Glutamatergic neuron (in vitro differentiated cells): ENCODE measurements around the gene KIAA1671. TPM values are rescaled to one million over a fixed set of nuclear protein-coding genes. Genes with fewer than 3 reads are reported as not detected.

Experiments
- DNase-seq: peaks from one replicate; pipeline ENCODE4 v3.0.0; 2022
- H3K27ac Mint-ChIP-seq: one replicate; pipeline ENCODE4 v1.8.0; 2020; ENCODE audit warnings: mild to moderate bottlenecking, mixed read lengths, inconsistent platforms; ENCODE audit not compliant: unreplicated experiment
- H3K27me3 Mint-ChIP-seq: one replicate; pipeline ENCODE4 v1.8.0; 2020; ENCODE audit warnings: mild to moderate bottlenecking, moderate library complexity, mixed read lengths, inconsistent platforms; ENCODE audit not compliant: unreplicated experiment
- H3K36me3 Mint-ChIP-seq: one replicate; pipeline ENCODE4 v1.8.0; 2020; ENCODE audit warnings: mild to moderate bottlenecking, mixed read lengths, inconsistent platforms; ENCODE audit not compliant: unreplicated experiment
- H3K4me1 Mint-ChIP-seq: one replicate; pipeline ENCODE4 v1.8.0; 2020; ENCODE audit warnings: mild to moderate bottlenecking, low read depth, mixed read lengths, inconsistent platforms; ENCODE audit not compliant: unreplicated experiment
- H3K4me3 Mint-ChIP-seq: one replicate; pipeline ENCODE4 v1.8.0; 2020; ENCODE audit warnings: mild to moderate bottlenecking, mixed read lengths, inconsistent platforms; ENCODE audit not compliant: unreplicated experiment
- H3K9me3 Mint-ChIP-seq: one replicate; pipeline ENCODE4 v1.8.0; 2020; ENCODE audit warnings: mild to moderate bottlenecking, moderate library complexity, mixed read lengths, inconsistent platforms; ENCODE audit not compliant: unreplicated experiment
- total RNA-seq: library from RNA; stranded (reverse); fragmentation: NEBNext Ultra II Directional; extraction: Animal tissue kit (Norgen Biotek cat#: 25700); gene quantifications from one replicate; pipeline ENCODE4 v1.2.1, GENCODE V29; 2021; ENCODE audit not compliant: unreplicated experiment
- TF ChIP-seq, protein P1 (sequence below): fragments of 200-600 bp; sonication (generic); IDR thresholded peaks from one replicate; pipeline ENCODE4 v1.5.0; 2021; ENCODE audit not compliant: partially characterized antibody, unreplicated experiment

Gene KIAA1671
- total RNA-seq, 1 donor from 2014 or later, result 15.3 TPM

DNA sequence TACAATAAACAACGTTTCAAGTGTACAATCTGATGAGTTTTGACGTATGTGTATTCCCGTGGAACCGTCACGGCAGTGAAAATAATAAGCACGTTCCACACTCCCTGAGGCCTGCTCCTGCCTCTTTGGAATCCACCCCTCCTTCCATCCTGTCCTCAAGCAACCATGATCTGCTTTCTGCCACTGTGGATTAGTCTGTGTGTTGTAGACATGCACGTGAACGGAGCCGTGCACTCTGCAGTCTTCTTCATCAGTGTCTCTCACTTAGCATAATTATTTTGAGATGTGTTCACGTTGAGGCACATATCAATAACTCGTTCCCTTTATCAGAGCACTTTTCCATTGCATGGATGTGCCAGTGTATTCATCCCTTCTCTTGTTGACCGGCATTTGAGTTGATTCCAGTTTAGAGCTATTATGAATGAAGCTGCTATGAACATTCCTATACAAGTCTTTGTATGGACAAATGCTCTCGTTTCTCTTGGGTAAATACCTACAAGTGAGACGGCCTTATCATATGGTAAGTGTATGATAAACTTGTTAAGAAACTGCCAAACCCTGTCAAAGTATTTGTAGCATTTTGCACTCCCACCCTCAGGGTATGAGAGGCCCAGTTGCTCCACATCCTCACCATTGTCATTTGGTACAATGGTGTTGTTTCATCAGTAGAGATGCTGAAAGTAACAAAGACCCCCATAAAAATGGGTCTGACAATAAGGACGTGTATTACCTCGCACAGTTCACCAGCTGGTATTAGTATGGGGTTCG, 144.3 kb downstream of the KIAA1671 start:
- H3K36me3 Mint-ChIP-seq, result peaks cover 5% of the 10 kb centered on the region
- H3K4me3 Mint-ChIP-seq, result no peak overlapping the region
- DNase-seq, result no peak
- TF ChIP-seq, protein P1, sequence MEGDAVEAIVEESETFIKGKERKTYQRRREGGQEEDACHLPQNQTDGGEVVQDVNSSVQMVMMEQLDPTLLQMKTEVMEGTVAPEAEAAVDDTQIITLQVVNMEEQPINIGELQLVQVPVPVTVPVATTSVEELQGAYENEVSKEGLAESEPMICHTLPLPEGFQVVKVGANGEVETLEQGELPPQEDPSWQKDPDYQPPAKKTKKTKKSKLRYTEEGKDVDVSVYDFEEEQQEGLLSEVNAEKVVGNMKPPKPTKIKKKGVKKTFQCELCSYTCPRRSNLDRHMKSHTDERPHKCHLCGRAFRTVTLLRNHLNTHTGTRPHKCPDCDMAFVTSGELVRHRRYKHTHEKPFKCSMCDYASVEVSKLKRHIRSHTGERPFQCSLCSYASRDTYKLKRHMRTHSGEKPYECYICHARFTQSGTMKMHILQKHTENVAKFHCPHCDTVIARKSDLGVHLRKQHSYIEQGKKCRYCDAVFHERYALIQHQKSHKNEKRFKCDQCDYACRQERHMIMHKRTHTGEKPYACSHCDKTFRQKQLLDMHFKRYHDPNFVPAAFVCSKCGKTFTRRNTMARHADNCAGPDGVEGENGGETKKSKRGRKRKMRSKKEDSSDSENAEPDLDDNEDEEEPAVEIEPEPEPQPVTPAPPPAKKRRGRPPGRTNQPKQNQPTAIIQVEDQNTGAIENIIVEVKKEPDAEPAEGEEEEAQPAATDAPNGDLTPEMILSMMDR, result no peak
- peaks cover 3% of the 10 kb centered on the region for H3K9me3 Mint-ChIP-seq
- H3K27me3 Mint-ChIP-seq, result peaks cover 6% of the 10 kb centered on the region
- peaks cover 22% of the 10 kb centered on the region for H3K4me1 Mint-ChIP-seq
- no peak overlapping the region for H3K27ac Mint-ChIP-seq

DNA sequence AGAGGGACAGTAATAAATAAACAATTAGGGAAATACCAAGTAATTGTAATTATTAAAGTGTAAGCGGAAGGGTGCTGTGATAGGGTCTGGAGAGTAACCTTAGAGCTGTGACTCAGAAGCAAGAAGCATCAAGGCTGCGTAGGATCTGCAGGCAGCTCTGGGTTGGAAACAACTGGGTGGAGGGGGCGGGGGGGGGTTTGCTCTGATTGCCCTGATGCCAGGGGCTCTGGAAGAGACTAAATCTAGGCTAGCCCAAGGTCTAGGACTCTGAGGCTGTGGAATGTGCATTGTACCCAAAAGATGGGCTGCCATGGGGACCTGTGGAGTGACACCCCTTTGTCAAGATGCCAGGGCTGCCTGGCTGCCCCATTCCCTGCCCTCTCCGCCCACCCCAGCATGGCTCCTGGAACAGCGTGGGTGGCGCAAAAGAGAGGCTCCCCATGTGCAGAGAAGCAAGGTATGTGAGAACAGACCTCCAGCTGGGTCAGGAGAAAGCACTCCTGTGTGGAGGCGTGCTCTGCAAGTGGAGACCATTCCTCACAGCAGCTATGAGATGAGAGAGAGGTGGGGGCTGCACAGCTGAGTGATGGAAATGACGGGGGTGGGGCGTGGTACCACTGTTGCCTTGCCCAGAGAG, 146.0 kb downstream of the KIAA1671 start:
- no peak for DNase-seq
- TF ChIP-seq, protein P1, result no peak
- H3K27me3 Mint-ChIP-seq, result peaks cover 4% of the 10 kb centered on the region
- no peak overlapping the region for H3K4me3 Mint-ChIP-seq
- H3K36me3 Mint-ChIP-seq, result no peaks in the 10 kb centered on the region
- no peak overlapping the region for H3K27ac Mint-ChIP-seq
- peaks cover 2% of the 10 kb centered on the region for H3K9me3 Mint-ChIP-seq
- H3K4me1 Mint-ChIP-seq, result peaks cover 20% of the 10 kb centered on the region

GRCh38 chr22:25099202-25099601, 146.7 kb downstream of the KIAA1671 start:
- TF ChIP-seq, protein P1, result no peak
- Mint-ChIP-seq H3K4me3 (no peak overlapping the region), H3K9me3 (peaks cover 2% of the 10 kb centered on the region), H3K36me3 (no peaks in the 10 kb centered on the region), H3K27ac (no peak overlapping the region), H3K4me1 (peaks cover 15% of the 10 kb centered on the region), H3K27me3 (peaks cover 2% of the 10 kb centered on the region)
- no peak for DNase-seq

GRCh38 chr22:25100402-25100801, 147.9 kb downstream of the KIAA1671 start:
- Mint-ChIP-seq H3K4me3 (no peak overlapping the region), H3K9me3 (peaks cover 3% of the 10 kb centered on the region), H3K27ac (no peak overlapping the region), H3K4me1 (peaks cover 14% of the 10 kb centered on the region), H3K36me3 (no peaks in the 10 kb centered on the region), H3K27me3 (peaks cover 2% of the 10 kb centered on the region)
- DNase-seq, result no peak
- TF ChIP-seq, protein P1, result no peak

GRCh38 chr22:25100948-25101347, 148.4 kb downstream of the KIAA1671 start:
- no peaks in the 10 kb centered on the region for H3K36me3 Mint-ChIP-seq
- H3K27ac Mint-ChIP-seq, result no peak overlapping the region
- no peak for DNase-seq
- no peaks in the 10 kb centered on the region for H3K27me3 Mint-ChIP-seq
- H3K4me1 Mint-ChIP-seq, result peaks cover 10% of the 10 kb centered on the region
- H3K9me3 Mint-ChIP-seq, result peaks cover 2% of the 10 kb centered on the region
- H3K4me3 Mint-ChIP-seq, result no peak overlapping the region
- TF ChIP-seq, protein P1, result no peak
